ENCODE data around the gene HMCN1.

The HMCN1 gene

GRCh38 chr1:185957441-185958363 is 223.5 kb downstream of the HMCN1 start:
- DNase-seq (ENCODE audit: low read depth in 1 of 2, low spot score in 1 of 2): no peak

GRCh38 chr1:185960422-185961321 is 226.5 kb downstream of the HMCN1 start:
- no peak for DNase-seq (ENCODE audit: low read depth in 1 of 2, low spot score in 1 of 2)

- DNase-seq (ENCODE audit: low read depth in 1 of 2, low spot score in 1 of 2): no peak
Measured at GRCh38 chr1:185961664-185962063, 227.5 kb downstream of the HMCN1 start.

GRCh38 chr1:185964946-185965345 is 230.8 kb downstream of the HMCN1 start:
- no peak for DNase-seq (ENCODE audit: low read depth in 1 of 2, low spot score in 1 of 2)

- DNase-seq (ENCODE audit: low read depth in 1 of 2, low spot score in 1 of 2): no peak
Measured at GRCh38 chr1:185965870-185966269, 231.7 kb downstream of the HMCN1 start.

GRCh38 chr1:185966471-185966870 is 232.3 kb downstream of the HMCN1 start:
- DNase-seq (ENCODE audit: low read depth in 1 of 2, low spot score in 1 of 2): no peak

GRCh38 chr1:185969028-185969427 is 234.8 kb downstream of the HMCN1 start:
- DNase-seq (ENCODE audit: low read depth in 1 of 2, low spot score in 1 of 2): no peak

GRCh38 chr1:185969524-185969991 is 235.4 kb downstream of the HMCN1 start:
- DNase-seq (ENCODE audit: low read depth in 1 of 2, low spot score in 1 of 2): no peak

- no peak for DNase-seq (ENCODE audit: low read depth in 1 of 2, low spot score in 1 of 2)
Measured at GRCh38 chr1:185971688-185972087, 237.5 kb downstream of the HMCN1 start.

- no peak for DNase-seq (ENCODE audit: low read depth in 1 of 2, low spot score in 1 of 2)
Measured at GRCh38 chr1:185972096-185972850, 238.1 kb downstream of the HMCN1 start.

- DNase-seq (ENCODE audit: low read depth in 1 of 2, low spot score in 1 of 2): no peak
Measured at GRCh38 chr1:185973645-185974044, 239.5 kb downstream of the HMCN1 start.

GRCh38 chr1:185974367-185975170 is 240.4 kb downstream of the HMCN1 start:
- no peak for DNase-seq (ENCODE audit: low read depth in 1 of 2, low spot score in 1 of 2)

- no peak for DNase-seq (ENCODE audit: low read depth in 1 of 2, low spot score in 1 of 2)
Measured at GRCh38 chr1:185980891-185981290, 246.7 kb downstream of the HMCN1 start.

- DNase-seq (ENCODE audit: low read depth in 1 of 2, low spot score in 1 of 2): no peak
Measured at GRCh38 chr1:185984113-185984836, 250.1 kb downstream of the HMCN1 start.

- DNase-seq (ENCODE audit: low read depth in 1 of 2, low spot score in 1 of 2): no peak
Measured at GRCh38 chr1:185987611-185988321, 253.6 kb downstream of the HMCN1 start.

GRCh38 chr1:185990565-185990964 is 256.4 kb downstream of the HMCN1 start:
- DNase-seq (ENCODE audit: low read depth in 1 of 2, low spot score in 1 of 2): no peak

GRCh38 chr1:185991266-185991665 is 257.1 kb downstream of the HMCN1 start:
- no peak for DNase-seq (ENCODE audit: low read depth in 1 of 2, low spot score in 1 of 2)

GRCh38 chr1:185996211-185996610 is 262.0 kb downstream of the HMCN1 start:
- DNase-seq (ENCODE audit: low read depth in 1 of 2, low spot score in 1 of 2): no peak

GRCh38 chr1:185998391-185998790 is 264.2 kb downstream of the HMCN1 start:
- no peak for DNase-seq (ENCODE audit: low read depth in 1 of 2, low spot score in 1 of 2)
